NCI-H774 (cell line): Measurements from ENCODE around the gene PSENEN.
"Not testable (repeated sequence)": the region's sequence is repeated elsewhere in the genome, so short reads cannot be mapped to it uniquely, and the experiment has no call there.

Source experiments
- DNase-seq: peaks from one replicate; lab custom pipeline; 2025; lab: John Stamatoyannopoulos, UW

The PSENEN gene

GRCh38 chr19:35718345-35719041 lies 27.0 kb upstream of the PSENEN start:
- DNase-seq, result no peak

DNA sequence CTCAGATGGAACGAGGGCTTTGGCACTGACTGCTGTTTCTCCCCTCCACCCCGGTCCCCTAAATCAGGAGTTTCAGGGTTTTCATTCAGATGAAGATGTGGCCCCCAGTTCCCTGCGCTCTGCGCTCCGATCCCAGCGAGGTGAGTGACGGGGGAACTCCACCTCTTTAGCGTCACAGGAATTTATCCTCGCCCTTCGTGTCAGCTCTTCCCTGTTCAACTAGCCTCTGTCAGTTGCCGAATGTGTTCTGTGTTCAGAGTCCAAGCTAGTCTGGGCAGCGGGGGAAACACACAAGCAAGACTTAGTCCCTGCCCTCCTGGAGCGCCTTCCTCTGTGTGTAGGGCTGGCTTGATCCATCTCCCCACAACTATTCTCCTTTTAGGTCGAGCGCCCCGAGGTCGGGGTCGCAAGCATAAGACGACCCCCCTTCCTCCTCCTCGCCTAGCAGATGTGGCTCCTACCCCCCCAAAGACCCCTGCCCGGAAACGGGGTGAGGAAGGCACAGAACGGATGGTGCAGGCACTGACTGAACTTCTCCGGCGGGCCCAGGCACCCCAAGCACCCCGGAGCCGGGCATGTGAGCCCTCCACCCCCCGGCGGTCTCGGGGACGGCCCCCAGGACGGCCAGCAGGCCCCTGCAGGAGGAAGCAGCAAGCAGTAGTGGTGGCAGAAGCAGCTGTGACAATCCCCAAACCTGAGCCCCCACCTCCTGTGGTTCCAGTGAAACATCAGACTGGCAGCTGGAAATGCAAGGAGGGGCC lies 25.9 kb upstream of the PSENEN start:
- DNase-seq, result no peak

DNA sequence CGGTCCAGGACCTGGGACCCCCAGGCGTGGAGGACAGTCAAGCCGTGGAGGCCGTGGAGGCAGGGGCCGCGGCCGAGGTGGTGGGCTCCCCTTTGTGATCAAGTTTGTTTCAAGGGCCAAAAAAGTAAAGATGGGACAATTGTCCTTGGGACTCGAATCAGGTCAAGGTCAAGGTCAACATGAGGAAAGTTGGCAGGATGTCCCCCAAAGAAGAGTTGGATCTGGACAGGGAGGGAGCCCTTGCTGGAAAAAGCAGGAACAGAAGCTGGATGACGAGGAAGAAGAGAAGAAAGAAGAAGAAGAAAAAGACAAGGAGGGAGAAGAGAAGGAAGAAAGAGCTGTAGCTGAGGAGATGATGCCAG lies 25.3 kb upstream of the PSENEN start:
- DNase-seq, result no peak

DNA sequence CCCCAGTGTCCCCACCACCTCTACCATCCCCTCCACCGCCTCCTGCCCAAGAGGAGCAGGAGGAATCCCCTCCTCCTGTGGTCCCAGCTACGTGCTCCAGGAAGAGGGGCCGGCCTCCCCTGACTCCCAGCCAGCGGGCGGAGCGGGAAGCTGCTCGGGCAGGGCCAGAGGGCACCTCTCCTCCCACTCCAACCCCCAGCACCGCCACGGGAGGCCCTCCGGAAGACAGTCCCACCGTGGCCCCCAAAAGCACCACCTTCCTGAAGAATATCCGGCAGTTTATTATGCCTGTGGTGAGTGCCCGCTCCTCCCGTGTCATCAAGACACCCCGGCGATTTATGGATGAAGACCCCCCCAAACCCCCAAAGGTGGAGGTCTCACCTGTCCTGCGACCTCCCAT lies 24.8 kb upstream of the PSENEN start:
- DNase-seq, result no peak

GRCh38 chr19:35721374-35721773 lies 24.1 kb upstream of the PSENEN start:
- no peak for DNase-seq

DNA sequence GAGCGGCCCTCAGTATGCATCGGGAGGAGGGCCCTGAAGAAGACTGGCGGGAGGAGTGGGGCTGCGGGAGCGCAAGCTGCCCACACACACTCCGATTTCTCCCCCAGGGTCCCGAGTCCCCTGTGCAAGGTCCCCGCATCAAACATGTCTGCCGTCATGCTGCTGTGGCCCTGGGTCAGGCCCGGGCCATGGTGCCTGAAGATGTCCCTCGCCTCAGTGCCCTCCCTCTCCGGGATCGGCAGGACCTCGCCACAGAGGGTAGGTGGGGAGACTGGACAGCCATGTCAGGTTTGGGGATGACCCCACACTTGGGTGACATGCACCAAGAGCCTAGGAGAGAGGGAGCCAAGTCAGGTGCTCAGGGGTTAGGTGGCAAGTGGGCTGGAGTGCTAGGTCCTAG lies 23.0 kb upstream of the PSENEN start:
- no peak for DNase-seq

DNA sequence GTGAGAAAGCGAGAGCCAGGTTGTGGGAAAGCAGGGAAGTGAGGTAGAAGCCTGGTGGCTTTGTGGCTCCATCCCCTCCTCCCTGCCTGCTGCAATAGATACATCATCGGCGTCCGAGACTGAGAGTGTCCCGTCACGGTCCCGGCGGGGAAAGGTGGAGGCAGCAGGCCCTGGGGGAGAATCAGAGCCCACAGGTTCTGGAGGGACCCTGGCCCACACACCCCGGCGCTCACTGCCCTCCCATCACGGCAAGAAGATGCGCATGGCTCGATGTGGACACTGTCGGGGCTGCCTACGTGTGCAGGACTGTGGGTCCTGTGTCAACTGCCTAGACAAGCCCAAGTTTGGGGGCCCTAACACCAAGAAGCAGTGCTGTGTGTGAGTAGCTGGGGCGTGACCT lies 22.6 kb upstream of the PSENEN start:
- DNase-seq, result no peak

GRCh38 chr19:35723671-35724070 lies 21.8 kb upstream of the PSENEN start:
- no peak for DNase-seq

DNA sequence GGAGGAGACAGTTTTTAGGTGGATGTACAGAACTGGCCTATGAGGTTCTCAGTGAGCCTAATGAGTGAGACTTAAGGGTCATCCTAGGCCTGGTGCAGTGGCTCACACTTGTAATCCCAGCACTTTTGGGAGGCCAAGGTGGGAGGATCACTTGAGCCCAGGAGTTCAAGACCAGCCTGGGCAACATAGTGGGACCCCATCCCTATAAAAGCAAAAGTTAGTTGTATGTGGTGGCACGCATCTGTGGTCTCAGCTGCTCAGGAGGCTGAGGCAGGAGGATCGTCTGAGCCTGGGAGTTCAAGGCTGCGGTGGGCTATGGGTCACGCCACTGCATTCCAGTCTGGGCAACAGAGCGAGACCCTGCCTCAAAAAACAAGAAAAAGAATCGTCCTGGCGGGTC lies 21.3 kb upstream of the PSENEN start:
- DNase-seq, result not testable (repeated sequence)

GRCh38 chr19:35724560-35724959 lies 20.9 kb upstream of the PSENEN start:
- no peak for DNase-seq

DNA sequence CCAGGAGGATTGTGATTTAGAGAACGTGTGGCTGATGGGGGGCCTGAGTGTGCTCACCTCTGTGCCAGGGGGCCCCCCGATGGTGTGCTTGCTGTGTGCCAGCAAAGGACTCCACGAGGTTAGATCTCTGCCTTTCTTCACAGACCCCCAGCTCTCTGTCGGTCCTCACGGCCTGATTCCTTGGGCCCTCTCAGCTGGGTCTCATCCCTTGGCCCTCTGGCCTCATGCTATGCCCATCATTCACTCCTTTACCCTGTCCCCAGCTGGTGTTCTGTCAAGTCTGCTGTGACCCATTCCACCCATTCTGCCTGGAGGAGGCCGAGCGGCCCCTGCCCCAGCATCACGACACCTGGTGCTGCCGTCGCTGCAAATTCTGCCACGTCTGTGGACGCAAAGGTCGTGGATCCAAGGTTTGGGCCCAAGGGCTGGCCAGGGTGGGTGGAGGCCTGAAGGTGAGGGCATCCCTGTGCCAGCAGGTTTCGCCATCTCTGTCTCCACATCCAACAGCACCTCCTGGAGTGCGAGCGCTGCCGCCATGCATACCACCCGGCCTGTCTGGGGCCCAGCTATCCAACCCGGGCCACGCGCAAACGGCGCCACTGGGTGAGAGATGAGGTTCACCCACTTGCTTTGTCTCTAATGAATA lies 20.1 kb upstream of the PSENEN start:
- DNase-seq, result no peak

GRCh38 chr19:35727053-35727955 lies 18.1 kb upstream of the PSENEN start:
- no peak for DNase-seq

- DNase-seq, result no peak
These were observed 17.3 kb upstream of the PSENEN start for GRCh38 chr19:35727956-35728706.

GRCh38 chr19:35729021-35729420 lies 16.4 kb upstream of the PSENEN start:
- no peak for DNase-seq

DNA sequence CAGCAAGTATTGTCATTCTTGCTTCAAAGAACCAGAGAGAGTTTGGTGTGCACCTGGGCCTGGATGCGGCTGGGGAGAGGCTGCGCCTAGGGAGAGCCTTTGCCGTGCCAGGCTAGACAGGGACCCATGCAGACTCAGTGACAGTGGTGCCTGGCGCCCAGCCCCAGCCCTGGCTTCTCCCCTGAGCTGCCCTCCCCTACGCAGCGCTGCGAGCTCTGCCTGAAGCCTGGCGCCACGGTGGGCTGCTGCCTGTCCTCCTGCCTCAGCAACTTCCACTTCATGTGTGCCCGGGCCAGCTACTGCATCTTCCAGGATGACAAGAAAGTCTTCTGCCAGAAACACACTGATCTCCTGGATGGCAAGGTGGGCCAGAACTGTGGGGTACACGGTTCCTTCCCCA lies 15.7 kb upstream of the PSENEN start:
- no peak for DNase-seq

GRCh38 chr19:35730326-35730725 lies 15.1 kb upstream of the PSENEN start:
- no peak for DNase-seq

GRCh38 chr19:35731353-35731752 lies 14.1 kb upstream of the PSENEN start:
- DNase-seq, result no peak

- DNase-seq, result no peak
These were observed 13.6 kb upstream of the PSENEN start for GRCh38 chr19:35731779-35732405.

DNA sequence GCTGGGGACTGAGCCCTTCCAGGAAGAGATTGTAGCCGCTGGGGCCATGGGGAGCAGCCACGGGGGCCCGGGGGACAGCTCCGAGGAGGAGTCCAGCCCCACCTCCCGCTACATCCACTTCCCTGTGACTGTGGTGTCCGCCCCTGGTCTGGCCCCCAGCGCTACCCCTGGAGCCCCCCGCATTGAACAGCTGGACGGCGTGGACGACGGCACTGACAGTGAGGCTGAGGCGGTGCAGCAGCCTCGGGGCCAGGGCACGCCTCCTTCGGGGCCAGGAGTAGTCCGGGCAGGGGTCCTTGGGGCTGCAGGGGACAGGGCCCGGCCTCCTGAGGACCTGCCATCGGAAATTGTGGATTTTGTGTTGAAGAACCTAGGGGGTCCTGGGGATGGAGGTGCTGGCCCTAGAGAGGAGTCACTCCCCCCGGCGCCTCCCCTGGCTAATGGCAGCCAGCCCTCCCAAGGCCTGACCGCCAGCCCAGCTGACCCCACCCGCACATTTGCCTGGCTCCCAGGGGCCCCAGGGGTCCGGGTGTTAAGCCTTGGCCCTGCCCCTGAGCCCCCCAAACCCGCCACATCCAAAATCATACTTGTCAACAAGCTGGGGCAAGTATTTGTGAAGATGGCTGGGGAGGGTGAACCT lies 12.8 kb upstream of the PSENEN start:
- no peak for DNase-seq
